NCI-H1105 treated with DMSO at 0.1 percent for 48 hours (cell line): ENCODE data around the gene HEXA.
"Not testable (repeated sequence)": the region's sequence is repeated elsewhere in the genome, so short reads cannot be mapped to it uniquely, and the experiment has no call there.

Source experiments
- DNase-seq: peaks from one replicate; lab custom pipeline; 2025; lab: John Stamatoyannopoulos, UW

Gene HEXA

GRCh38 chr15:72375846-72376581 lies at the start of gene HEXA:
HEXA (minus strand) TSS chr15:72376014; CDS start chr15:72375972, 42 bp downstream.
- peak; percentile 96 for DNase-seq

- no peak for DNase-seq
These were observed 47.4 kb upstream of the HEXA start for GRCh38 chr15:72423256-72423655.

- DNase-seq, result no peak
These were observed 45.7 kb upstream of the HEXA start for GRCh38 chr15:72421484-72421883.

GRCh38 chr15:72420576-72420975 lies 44.8 kb upstream of the HEXA start:
- no peak for DNase-seq

- DNase-seq, result not testable (repeated sequence)
These were observed 44.0 kb upstream of the HEXA start for GRCh38 chr15:72419768-72420167.

- DNase-seq, result no peak
These were observed 39.5 kb upstream of the HEXA start for GRCh38 chr15:72415304-72415703.

GRCh38 chr15:72413337-72413736 lies 37.5 kb upstream of the HEXA start:
- DNase-seq, result not testable (repeated sequence)

GRCh38 chr15:72411544-72411943 lies 35.7 kb upstream of the HEXA start:
- DNase-seq, result no peak

- DNase-seq, result no peak
These were observed 35.3 kb upstream of the HEXA start for GRCh38 chr15:72411111-72411510.

- no peak for DNase-seq
These were observed 31.1 kb upstream of the HEXA start for GRCh38 chr15:72406936-72407335.

GRCh38 chr15:72404841-72405240 lies 29.0 kb upstream of the HEXA start:
- no peak for DNase-seq

- no peak for DNase-seq
These were observed 28.5 kb upstream of the HEXA start for GRCh38 chr15:72404356-72404755.

- DNase-seq, result no peak
These were observed 26.9 kb upstream of the HEXA start for GRCh38 chr15:72402726-72403125.

GRCh38 chr15:72398648-72399047 lies 22.8 kb upstream of the HEXA start:
- no peak for DNase-seq

- DNase-seq, result no peak
These were observed 22.2 kb upstream of the HEXA start, which contains the start of gene TMEM202 for GRCh38 chr15:72397796-72398588. TMEM202 (plus strand) TSS chr15:72398305; CDS start chr15:72398327, 22 bp downstream.

GRCh38 chr15:72396331-72396730 lies 20.5 kb upstream of the HEXA start:
- DNase-seq, result not testable (repeated sequence)

GRCh38 chr15:72389231-72389630 lies 13.4 kb upstream of the HEXA start:
- no peak for DNase-seq

GRCh38 chr15:72387741-72388140 lies 11.9 kb upstream of the HEXA start:
- no peak for DNase-seq

GRCh38 chr15:72382146-72382545 lies 6.3 kb upstream of the HEXA start:
- no peak for DNase-seq

GRCh38 chr15:72380743-72381142 lies 4.9 kb upstream of the HEXA start:
- DNase-seq, result no peak

- no peak for DNase-seq
These were observed 4.1 kb upstream of the HEXA start for GRCh38 chr15:72379856-72380430.

- DNase-seq, result not testable (repeated sequence)
These were observed 3.3 kb upstream of the HEXA start for GRCh38 chr15:72379106-72379505.

- no peak for DNase-seq
These were observed 1.5 kb upstream of the HEXA start for GRCh38 chr15:72377331-72377730.
